RCC 7860 (cell line): ENCODE results near the gene TTF2.
A peak's percentile ranks its signal among the peaks of the same experiment; 100 is the strongest.
"Not testable (repeated sequence)": the region's sequence is repeated elsewhere in the genome, so short reads cannot be mapped to it uniquely, and the experiment has no call there.

Experiments
- DNase-seq: peaks from one replicate; pipeline ENCODE4 v3.0.0-alpha.2; 2015; ENCODE audit warnings: low spot score
- FAIRE-seq: peaks from 2 replicates; lab custom pipeline; 2012; peaks lifted over from hg19 to GRCh38; lab: Jason Lieb, UNC

The TTF2 gene

GRCh38 chr1:117146575-117147340, 86.6 kb downstream of the TTF2 start:
- DNase-seq (peak; percentile 77), FAIRE-seq (peak; percentile 91)

DNA sequence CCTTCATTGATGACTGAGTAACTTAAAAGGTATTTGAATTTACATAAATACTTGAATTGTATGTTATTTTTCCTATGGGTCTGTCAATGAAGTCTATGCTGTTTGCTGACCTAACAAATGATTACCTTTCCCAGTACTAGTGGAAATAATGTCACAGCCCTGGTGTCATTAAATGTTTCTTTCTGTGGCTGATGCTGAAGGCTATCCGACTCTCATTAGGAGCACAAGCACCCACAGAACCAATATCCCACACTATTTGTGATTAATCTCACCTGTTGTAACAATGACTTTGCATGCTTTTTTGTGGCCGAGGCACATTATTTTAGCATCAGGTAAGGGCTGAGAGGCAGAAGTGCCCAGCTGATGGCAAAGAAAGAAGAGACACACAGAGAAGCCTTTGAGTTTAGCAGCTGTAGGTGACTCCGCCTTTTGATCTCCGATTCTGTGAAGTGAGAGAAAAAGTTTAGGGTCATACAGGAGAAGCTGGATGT, 87.3 kb downstream of the TTF2 start:
- FAIRE-seq (no peak), DNase-seq (no peak)

GRCh38 chr1:117147856-117148588, 87.9 kb downstream of the TTF2 start:
- no peak for DNase-seq
- no peak for FAIRE-seq

DNA sequence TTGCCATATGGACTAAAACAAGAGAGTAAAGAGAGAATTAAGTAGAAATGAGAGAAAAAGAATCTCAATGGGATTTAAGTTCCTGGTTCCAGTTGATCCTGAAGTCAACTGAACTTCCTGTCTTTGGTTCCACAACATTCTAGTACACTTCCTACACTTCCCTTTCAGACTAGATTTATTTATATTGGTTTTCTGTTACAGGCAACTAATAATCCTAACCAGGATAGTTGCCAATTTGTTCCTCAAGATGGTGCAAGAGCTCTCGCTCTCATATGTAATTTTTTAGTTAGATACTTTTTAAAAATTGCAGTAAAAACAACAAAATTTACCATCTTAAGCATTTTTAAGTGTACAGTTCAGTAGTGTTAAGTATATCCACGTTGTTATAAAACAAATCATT, 90.2 kb downstream of the TTF2 start:
- no peak for FAIRE-seq
- no peak for DNase-seq

DNA sequence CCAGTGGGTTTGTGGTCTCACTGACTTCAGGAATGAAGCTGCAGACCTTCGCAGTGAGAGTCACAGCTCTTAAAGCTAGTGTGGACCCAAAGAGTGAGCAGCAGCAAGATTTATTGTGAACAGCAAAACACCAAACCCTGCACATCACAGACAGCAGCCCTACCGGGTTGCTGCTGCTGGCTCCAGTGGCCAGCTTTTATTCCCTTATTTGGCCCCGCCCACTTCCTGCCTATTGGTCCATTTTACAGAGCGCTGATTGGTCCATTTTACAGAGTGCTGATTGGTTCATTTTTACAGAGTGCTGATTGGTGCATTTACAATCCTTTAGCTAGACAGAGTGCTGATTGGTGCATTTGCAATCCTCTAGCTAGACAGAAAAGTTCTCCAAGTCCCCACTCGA, 91.2 kb downstream of the TTF2 start:
- not testable (repeated sequence) for FAIRE-seq, DNase-seq
